Breast epithelium (tissue), 4 donors: Measurements from ENCODE around the gene PAM16. TPM values are rescaled to one million over a fixed set of nuclear protein-coding genes. Genes with fewer than 3 reads are reported as not detected.
A peak's percentile ranks its signal among the peaks of the same experiment; 100 is the strongest.

Experiments used
- DNase-seq, 2 donors: peaks; one replicate each; pipeline ENCODE4 v3.0.0-alpha.2; 2019; ENCODE audit warnings: low spot score in 2 of 2
- H3K27ac ChIP-seq, 2 donors: fragments of 200-600 bp; sonication (generic) in 1 of 2; one replicate each; pipeline ENCODE4 v1.5.1; 2016 to 2019; ENCODE audit warnings: mild to moderate bottlenecking in 1 of 2
- H3K27me3 ChIP-seq, 2 donors: fragments of 200-600 bp; sonication (generic) in 1 of 2; one replicate each; pipeline versions ENCODE4 v1.5.1 to v1.6.0; 2017 to 2019; ENCODE audit warnings: control low read depth in 1 of 2, mild to moderate bottlenecking in 1 of 2
- H3K36me3 ChIP-seq: fragments of 200-600 bp; one replicate; pipeline ENCODE4 v1.5.1; 2019
- H3K4me1 ChIP-seq, 2 donors: fragments of 200-600 bp; sonication (generic); one replicate each; pipeline ENCODE4 v1.5.1; 2016 to 2019; ENCODE audit warnings: control low read depth in 1 of 2
- H3K4me3 ChIP-seq, 3 donors: fragments of 200-600 bp; sonication (generic); 1 replicate in 2 of 3; 2 replicates in 1 of 3; pipeline ENCODE4 v1.5.1; 2016 to 2019; ENCODE audit warnings: mild to moderate bottlenecking in 3 of 3, moderate library complexity in 2 of 3
- H3K9me3 ChIP-seq, 2 donors: fragments of 200-600 bp; sonication (generic) in 1 of 2; one replicate each; pipeline ENCODE4 v1.5.1; 2016 to 2019; ENCODE audit warnings: control low read depth in 1 of 2
- CTCF ChIP-seq, 3 donors: fragments of 450-650 bp; IDR thresholded peaks; one replicate each; pipeline ENCODE4 v1.5.1; 2016 to 2017; ENCODE audit warnings: antibody characterized with exemption in 3 of 3, mild to moderate bottlenecking in 3 of 3, moderate library complexity in 3 of 3
- POLR2A ChIP-seq: fragments of 450-650 bp; IDR thresholded peaks from one replicate; pipeline ENCODE4 v1.6.1; 2016; ENCODE audit warnings: antibody characterized with exemption, mild to moderate bottlenecking, moderate library complexity
- POLR2AphosphoS5 ChIP-seq, 3 donors: sonication (generic); formaldehyde crosslinking; IDR thresholded peaks; one replicate each; pipeline ENCODE4 v1.6.1; 2017; ENCODE audit warnings: antibody characterized with exemption in 3 of 3
- intact Hi-C: fragments of 100-400 bp; cut with DNase I; formaldehyde crosslinking; loops from one replicate; pipeline ENCODE4 v1.15.1; 2023; ENCODE audit warnings: low total_unique reads
- total RNA-seq, 3 donors: library from RNA; depleted of rRNA; stranded (reverse); fragments of >200 nt; gene quantifications; one replicate each; pipeline ENCODE4 v1.1.0, GENCODE V29; 2016

The PAM16 gene
- total RNA-seq, 3 donors from 2014 or later = 24.9 to 52.4 (median 49.9) TPM

GRCh38 chr16:4301968-4302367, 49.2 kb downstream of the PAM16 start:
- H3K4me3 ChIP-seq = no peak overlapping the region
- intact Hi-C loops = no loop called here
- no peaks in the 10 kb centered on the region for H3K9me3 ChIP-seq
- no peaks in the 10 kb centered on the region for H3K27me3 ChIP-seq
- no peaks in the 10 kb centered on the region for H3K36me3 ChIP-seq
- no peak for DNase-seq
- peaks cover 0 to 15% of the 10 kb centered on the region in 2 donors for H3K4me1 ChIP-seq
- no peak overlapping the region for H3K27ac ChIP-seq
- TF ChIP-seq POLR2AphosphoS5 (IDR thresholded peaks at IDR 0.05) (no peak), CTCF (IDR thresholded peaks at IDR 0.05) (no peak), POLR2A (no peak)

- intact Hi-C loops = no loop called here
- TF ChIP-seq POLR2A = no peak
- TF ChIP-seq POLR2AphosphoS5 (IDR thresholded peaks at IDR 0.05) = no peak
- TF ChIP-seq CTCF (IDR thresholded peaks at IDR 0.05) = no peak
- no peaks in the 10 kb centered on the region for H3K36me3 ChIP-seq
- no peak overlapping the region for H3K4me3 ChIP-seq
- no peak overlapping the region for H3K27ac ChIP-seq
- no peaks in the 10 kb centered on the region for H3K27me3 ChIP-seq
- no peak for DNase-seq
- no peaks in the 10 kb centered on the region for H3K9me3 ChIP-seq
- peaks cover 0 to 8% of the 10 kb centered on the region in 2 donors for H3K4me1 ChIP-seq
Observed at GRCh38 chr16:4301177-4301576, 49.9 kb downstream of the PAM16 start.

DNA sequence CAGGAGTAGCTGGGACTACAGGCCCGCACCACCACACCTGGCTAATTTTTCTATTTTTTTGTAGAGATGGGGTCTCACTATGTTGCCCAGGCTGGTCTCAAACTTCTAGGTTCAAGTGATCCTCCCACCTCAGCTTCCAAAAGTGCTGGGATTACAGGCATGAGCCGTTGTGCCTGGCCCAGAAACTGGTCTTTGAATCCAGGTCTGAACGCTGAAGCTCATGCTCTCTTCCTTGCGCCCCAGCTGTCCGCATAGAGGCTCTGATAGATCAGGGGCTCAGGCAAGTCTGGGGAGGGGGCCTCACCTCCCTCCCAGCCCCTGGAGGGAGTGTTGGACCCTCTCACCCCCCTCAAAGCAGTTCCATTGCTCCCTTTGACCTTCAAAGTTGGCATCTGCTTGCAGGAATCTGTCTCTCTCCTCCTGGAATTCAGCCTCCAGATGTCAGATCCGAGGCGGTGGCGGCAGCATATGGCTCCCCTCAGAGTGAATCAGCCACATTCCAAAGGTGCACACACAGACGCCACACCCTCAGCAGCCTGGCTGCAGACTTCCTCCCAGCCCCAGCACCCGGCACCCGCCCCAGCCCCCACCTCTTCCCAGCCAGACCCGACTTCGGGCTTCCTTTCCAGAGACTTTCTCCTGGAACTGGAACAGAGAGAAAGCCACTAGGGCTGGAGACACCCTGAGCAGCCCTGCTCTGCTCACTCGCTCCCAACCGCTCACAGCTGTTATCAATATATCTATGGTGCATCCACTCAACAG, 52.2 kb downstream of the PAM16 start:
- TF ChIP-seq POLR2AphosphoS5 (IDR thresholded peaks at IDR 0.05) = peak in 1 of 3 donors; percentile 7
- TF ChIP-seq POLR2A = no peak
- no peak for TF ChIP-seq CTCF (IDR thresholded peaks at IDR 0.05)
- Histone ChIP-seq H3K36me3 (no peaks in the 10 kb centered on the region), H3K4me1 (peaks cover 0 to 8% of the 10 kb centered on the region in 2 donors), H3K9me3 (no peaks in the 10 kb centered on the region), H3K4me3 (peak overlapping the region in 2 of 3 donors; percentile 15 to 40), H3K27me3 (no peaks in the 10 kb centered on the region), H3K27ac (peak overlapping the region; percentile 88 to 89)
- peak; percentile 71 to 78 for DNase-seq
- intact Hi-C loops = no loop called here

DNA sequence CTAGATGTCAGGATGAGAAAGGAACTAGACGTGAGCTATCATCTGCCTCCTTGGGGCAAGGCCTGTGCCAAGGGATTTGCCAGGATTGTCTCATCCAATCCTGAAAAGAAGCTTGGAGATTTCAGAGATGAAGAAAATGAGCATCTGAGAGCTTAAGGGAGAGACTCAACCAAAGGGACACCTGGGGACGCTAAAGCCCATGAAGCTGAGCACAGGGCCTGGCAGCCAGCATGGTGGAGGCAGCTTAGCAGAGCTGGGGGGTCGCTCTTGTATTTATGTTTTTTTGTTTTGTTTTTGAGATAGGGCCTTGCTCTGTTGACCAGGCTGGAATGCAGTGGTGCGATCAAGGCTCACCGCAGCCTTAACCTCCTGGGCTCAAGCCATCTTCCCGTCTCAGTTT, 53.6 kb downstream of the PAM16 start:
- intact Hi-C loops = no loop called here
- no peak overlapping the region for H3K4me3 ChIP-seq
- H3K9me3 ChIP-seq = no peaks in the 10 kb centered on the region
- H3K4me1 ChIP-seq = peaks cover 6 to 8% of the 10 kb centered on the region in 2 donors
- TF ChIP-seq POLR2A (no peak), CTCF (IDR thresholded peaks at IDR 0.05) (no peak), POLR2AphosphoS5 (IDR thresholded peaks at IDR 0.05) (no peak)
- DNase-seq = no peak
- no peak overlapping the region for H3K27ac ChIP-seq
- H3K36me3 ChIP-seq = no peaks in the 10 kb centered on the region
- no peaks in the 10 kb centered on the region for H3K27me3 ChIP-seq

- no peak overlapping the region for H3K27ac ChIP-seq
- peaks cover 6 to 8% of the 10 kb centered on the region in 2 donors for H3K4me1 ChIP-seq
- intact Hi-C loops = no loop called here
- TF ChIP-seq POLR2A = no peak
- H3K36me3 ChIP-seq = no peaks in the 10 kb centered on the region
- no peak for DNase-seq
- H3K27me3 ChIP-seq = no peaks in the 10 kb centered on the region
- H3K9me3 ChIP-seq = no peaks in the 10 kb centered on the region
- no peak overlapping the region for H3K4me3 ChIP-seq
Observed at GRCh38 chr16:4295581-4295980, 55.5 kb downstream of the PAM16 start.
